ENCODE measurements around the gene SUN3. TPM values are rescaled to one million over a fixed set of nuclear protein-coding genes. Genes with fewer than 3 reads are reported as not detected.

The SUN3 gene
- total RNA-seq, 2 experiments from 2014 or later, result 2.9 TPM; not detected in 1

- no peak overlapping the region for H3K4me3 ChIP-seq (ENCODE audit: low read depth, low read length, poor library complexity, severe bottlenecking)
- no peak overlapping the region for H3K4me2 ChIP-seq (ENCODE audit: low read length)
- H3K79me2 ChIP-seq (ENCODE audit: insufficient read depth, low read depth, low read length), result no peaks in the 10 kb centered on the region
- intact Hi-C loops (cut with micrococcal nuclease; ENCODE audit: unreplicated experiment), result no loop called here
- peaks cover 63% of the 10 kb centered on the region for H3K36me3 ChIP-seq (ENCODE audit: insufficient read depth, low read length)
- H3K9me2 ChIP-seq (ENCODE audit: insufficient read depth, low read length), result no peaks in the 10 kb centered on the region
- H3K4me1 ChIP-seq (ENCODE audit: insufficient read depth, low read length, poor library complexity, severe bottlenecking), result no peaks in the 10 kb centered on the region
- H2AFZ ChIP-seq (ENCODE audit: low read length), result no peak overlapping the region
- no peak for DNase-seq (ENCODE audit: low spot score)
- POLR2A ChIA-PET, result no interaction called here
- H3K9me3 ChIP-seq (ENCODE audit: low read length), result no peaks in the 10 kb centered on the region
- H4K20me1 ChIP-seq (ENCODE audit: insufficient read depth, low read length), result no peaks in the 10 kb centered on the region
- CTCF ChIA-PET (ENCODE audit: unreplicated experiment), result no interaction called here
- TF ChIP-seq, protein P1, sequence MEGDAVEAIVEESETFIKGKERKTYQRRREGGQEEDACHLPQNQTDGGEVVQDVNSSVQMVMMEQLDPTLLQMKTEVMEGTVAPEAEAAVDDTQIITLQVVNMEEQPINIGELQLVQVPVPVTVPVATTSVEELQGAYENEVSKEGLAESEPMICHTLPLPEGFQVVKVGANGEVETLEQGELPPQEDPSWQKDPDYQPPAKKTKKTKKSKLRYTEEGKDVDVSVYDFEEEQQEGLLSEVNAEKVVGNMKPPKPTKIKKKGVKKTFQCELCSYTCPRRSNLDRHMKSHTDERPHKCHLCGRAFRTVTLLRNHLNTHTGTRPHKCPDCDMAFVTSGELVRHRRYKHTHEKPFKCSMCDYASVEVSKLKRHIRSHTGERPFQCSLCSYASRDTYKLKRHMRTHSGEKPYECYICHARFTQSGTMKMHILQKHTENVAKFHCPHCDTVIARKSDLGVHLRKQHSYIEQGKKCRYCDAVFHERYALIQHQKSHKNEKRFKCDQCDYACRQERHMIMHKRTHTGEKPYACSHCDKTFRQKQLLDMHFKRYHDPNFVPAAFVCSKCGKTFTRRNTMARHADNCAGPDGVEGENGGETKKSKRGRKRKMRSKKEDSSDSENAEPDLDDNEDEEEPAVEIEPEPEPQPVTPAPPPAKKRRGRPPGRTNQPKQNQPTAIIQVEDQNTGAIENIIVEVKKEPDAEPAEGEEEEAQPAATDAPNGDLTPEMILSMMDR (conservative IDR thresholded peaks at IDR 0.05; ENCODE audit: low read length), result no peak
- no peak for TF ChIP-seq EZH2phosphoT487 (IDR thresholded peaks at IDR 0.05; ENCODE audit: borderline replicate concordance, low read depth, low read length)
- BruUV-seq (replicated peaks), result no TSS peak
- H3K27ac ChIP-seq (ENCODE audit: low read depth, low read length, poor library complexity, severe bottlenecking), result no peak overlapping the region
These were observed 71.8 kb downstream of the SUN3 start for GRCh38 chr7:47957156-47957555.

DNA sequence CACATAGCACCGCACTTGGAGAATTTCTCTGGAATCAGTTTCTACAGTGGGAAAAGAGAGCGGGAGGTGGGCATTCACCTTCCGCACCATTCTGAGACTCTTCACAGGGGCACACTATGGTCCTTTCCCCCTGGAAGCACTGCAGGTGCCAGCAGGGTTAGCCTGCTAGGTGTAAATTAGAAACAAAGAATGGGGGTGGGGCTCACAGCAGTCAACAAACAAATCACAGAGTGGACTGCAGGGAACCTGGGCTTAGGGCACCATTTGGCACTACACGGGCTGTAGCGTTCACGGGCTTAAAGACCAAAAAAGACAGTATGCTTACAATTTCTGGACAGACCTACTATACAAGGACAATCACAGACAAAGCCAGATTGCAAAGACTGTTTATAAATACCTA is 72.7 kb downstream of the SUN3 start:
- ChIA-PET CTCF (ENCODE audit: unreplicated experiment) (interaction anchor here (0.8 kb wide), 1 partner anchor 11 kb away, joined by 3 read pairs; no protein-coding TSS in a partner anchor), POLR2A (interaction anchor here (1.2 kb wide), 1 partner anchor 8 kb away, joined by 4 read pairs; no protein-coding TSS in a partner anchor)
- Histone ChIP-seq H4K20me1 (ENCODE audit: insufficient read depth, low read length) (no peaks in the 10 kb centered on the region), H2AFZ (ENCODE audit: low read length) (no peak overlapping the region), H3K36me3 (ENCODE audit: insufficient read depth, low read length) (peaks cover 54% of the 10 kb centered on the region), H3K4me2 (ENCODE audit: low read length) (no peak overlapping the region), H3K4me3 (ENCODE audit: low read depth, low read length, poor library complexity, severe bottlenecking) (no peak overlapping the region), H3K4me1 (ENCODE audit: insufficient read depth, low read length, poor library complexity, severe bottlenecking) (no peaks in the 10 kb centered on the region), H3K9me2 (ENCODE audit: insufficient read depth, low read length) (no peaks in the 10 kb centered on the region), H3K9me3 (ENCODE audit: low read length) (no peaks in the 10 kb centered on the region), H3K27ac (ENCODE audit: low read depth, low read length, poor library complexity, severe bottlenecking) (no peak overlapping the region), H3K79me2 (ENCODE audit: insufficient read depth, low read depth, low read length) (no peaks in the 10 kb centered on the region)
- TF ChIP-seq, protein P1 (conservative IDR thresholded peaks at IDR 0.05; ENCODE audit: low read length), result no peak
- TF ChIP-seq EZH2phosphoT487 (IDR thresholded peaks at IDR 0.05; ENCODE audit: borderline replicate concordance, low read depth, low read length), result no peak
- no TSS peak for BruUV-seq (replicated peaks)
- DNase-seq (ENCODE audit: low spot score), result no peak
- intact Hi-C loops (cut with micrococcal nuclease; ENCODE audit: unreplicated experiment), result no loop called here

- H3K9me2 ChIP-seq (ENCODE audit: insufficient read depth, low read length), result no peaks in the 10 kb centered on the region
- H2AFZ ChIP-seq (ENCODE audit: low read length), result no peak overlapping the region
- no peaks in the 10 kb centered on the region for H3K4me1 ChIP-seq (ENCODE audit: insufficient read depth, low read length, poor library complexity, severe bottlenecking)
- no peak for TF ChIP-seq EZH2phosphoT487 (IDR thresholded peaks at IDR 0.05; ENCODE audit: borderline replicate concordance, low read depth, low read length)
- TF ChIP-seq, protein P1 (conservative IDR thresholded peaks at IDR 0.05; ENCODE audit: low read length), result no peak
- POLR2A ChIA-PET, result no interaction called here
- H4K20me1 ChIP-seq (ENCODE audit: insufficient read depth, low read length), result no peaks in the 10 kb centered on the region
- H3K27ac ChIP-seq (ENCODE audit: low read depth, low read length, poor library complexity, severe bottlenecking), result no peak overlapping the region
- no peaks in the 10 kb centered on the region for H3K79me2 ChIP-seq (ENCODE audit: insufficient read depth, low read depth, low read length)
- no TSS peak for BruUV-seq (replicated peaks)
- H3K4me2 ChIP-seq (ENCODE audit: low read length), result no peak overlapping the region
- H3K36me3 ChIP-seq (ENCODE audit: insufficient read depth, low read length), result peaks cover 46% of the 10 kb centered on the region
- intact Hi-C loops (cut with micrococcal nuclease; ENCODE audit: unreplicated experiment), result no loop called here
- H3K4me3 ChIP-seq (ENCODE audit: low read depth, low read length, poor library complexity, severe bottlenecking), result no peak overlapping the region
- no peak for DNase-seq (ENCODE audit: low spot score)
- H3K9me3 ChIP-seq (ENCODE audit: low read length), result no peaks in the 10 kb centered on the region
- CTCF ChIA-PET (ENCODE audit: unreplicated experiment), result no interaction called here
These were observed 74.5 kb downstream of the SUN3 start for GRCh38 chr7:47954231-47954911.

Data from OCI-LY7 (cell line).